K562 (cell line): Measurements from ENCODE around the gene HIPK2. TPM values are rescaled to one million over a fixed set of nuclear protein-coding genes. Genes with fewer than 3 reads are reported as not detected.

ENCODE experiments used
- ATAC-seq: fragments of 200-7000 bp; cut with Tn5 transposase; 3 replicates; pipeline ENCODE4 v1.9.1; 2020; ENCODE audit warnings: moderate library complexity
- BruUV-seq: library from RNA; stranded (reverse); fragments of 400-500 nt; replicated peaks from 2 replicates; lab custom pipeline; 2021; lab: Mats Ljungman, UMichigan
- CTCF ChIA-PET: fragments of 300-600 bp; formaldehyde crosslinking; extraction: SDS; loops from one replicate; lab custom pipeline; 2021; ENCODE audit warnings: low intra/inter-chr PET ratio; lab: Yijun Ruan, JAX
- POLR2A ChIA-PET: fragments of 300-600, 350-650 bp; sonication (Branson Sonifier 250); formaldehyde crosslinking; extraction: SDS; loops from one replicate; lab custom pipeline; 2021; ENCODE audit warnings: antibody characterized with exemption, inconsistent platforms; lab: Yijun Ruan, JAX
- DNase-seq, 4 experiments: peaks; one replicate each; pipeline versions ENCODE4 v3.0.0 to v3.0.0-alpha.2; 2011 to 2018; ENCODE audit warnings: low spot score in 3 of 4, mixed read lengths in 3 of 4; ENCODE audit errors: extremely low read depth in 1 of 4
- FAIRE-seq: peaks from 2 replicates; lab custom pipeline; 2011; peaks lifted over from hg19 to GRCh38; lab: Jason Lieb, UNC
- H2AFZ ChIP-seq: 2 replicates; pipeline ENCODE4 v1.6.0; 2011; ENCODE audit warnings: low read depth, low read length, control low read depth, inconsistent platforms
- H3K27ac ChIP-seq: fragments of 200-600 bp; 3 replicates; pipeline ENCODE4 v1.8.0; 2011; ENCODE audit warnings: low read depth, mild to moderate bottlenecking, control low read depth, inconsistent platforms, low read length, moderate library complexity, mixed read lengths; ENCODE audit errors: extremely low read depth
- H3K27me3 ChIP-seq, 2 experiments: fragments of 300-600 bp in 1 of 2; 2 replicates in 1 of 2; 3 replicates in 1 of 2; pipeline versions ENCODE4 v1.6.0 to v1.8.0; 2011; ENCODE audit warnings: inconsistent platforms in 2 of 2, low read length in 2 of 2, mild to moderate bottlenecking in 1 of 2, mixed read lengths in 1 of 2, moderate library complexity in 1 of 2; ENCODE audit not compliant: control insufficient read depth in 2 of 2, insufficient read depth in 2 of 2
- H3K36me3 ChIP-seq: fragments of 300-600 bp; 3 replicates; pipeline ENCODE4 v1.8.0; 2011; ENCODE audit warnings: mild to moderate bottlenecking, low read length, inconsistent platforms; ENCODE audit not compliant: control insufficient read depth, insufficient read depth
- H3K4me1 ChIP-seq, 2 experiments: fragments of 200-600 bp in 1 of 2; replicated peaks in 1 of 2; 2 replicates in 1 of 2; 3 replicates in 1 of 2; pipeline versions ENCODE4 v1.5.1 to v1.8.0; 2011; ENCODE audit warnings: inconsistent platforms in 2 of 2, low read length in 2 of 2, mild to moderate bottlenecking in 1 of 2, mixed read lengths in 1 of 2, moderate library complexity in 1 of 2; ENCODE audit not compliant: control insufficient read depth in 2 of 2, insufficient read depth in 2 of 2
- H3K4me2 ChIP-seq: 2 replicates; pipeline ENCODE4 v1.6.1; 2011; ENCODE audit warnings: low read length, control low read depth, inconsistent platforms, mixed read lengths; ENCODE audit not compliant: insufficient read depth
- H3K4me3 ChIP-seq: fragments of 200-600 bp; sonication (generic), shearing (Covaris generic); 2 replicates; pipeline ENCODE4 v1.5.1; 2016; ENCODE audit warnings: control low read depth, inconsistent platforms
- H3K79me2 ChIP-seq: fragments of 200-600 bp; 3 replicates; pipeline ENCODE4 v1.8.0; 2011; ENCODE audit warnings: low read length, inconsistent platforms; ENCODE audit not compliant: control insufficient read depth, insufficient read depth
- H3K9ac ChIP-seq, 2 experiments: 2 replicates each; pipeline versions ENCODE4 v1.6.0 to v1.6.1; 2011; ENCODE audit warnings: low read depth in 2 of 2, low read length in 2 of 2, control low read depth in 1 of 2, inconsistent platforms in 1 of 2, mild to moderate bottlenecking in 1 of 2, mixed read lengths in 1 of 2; ENCODE audit not compliant: insufficient read depth in 1 of 2
- H3K9me1 ChIP-seq: one replicate; pipeline ENCODE4 v1.6.0; 2011; ENCODE audit warnings: inconsistent platforms, mild to moderate bottlenecking, low read length, moderate library complexity; ENCODE audit not compliant: control insufficient read depth, insufficient read depth
- H3K9me3 ChIP-seq: replicated peaks from 2 replicates; pipeline ENCODE4 v1.5.1; 2011; ENCODE audit warnings: low read depth, low read length, inconsistent platforms; ENCODE audit not compliant: control insufficient read depth, insufficient read depth
- H4K20me1 ChIP-seq: replicated peaks from 2 replicates; pipeline ENCODE4 v1.6.1; 2011; ENCODE audit warnings: low read length, inconsistent platforms, mixed read lengths; ENCODE audit not compliant: control insufficient read depth, insufficient read depth
- DEAF1 ChIP-seq: fragments of 450-650 bp; formaldehyde crosslinking; IDR thresholded peaks from 2 replicates; pipeline ENCODE4 v1.4.0; 2020; ENCODE audit warnings: mild to moderate bottlenecking, moderate library complexity
- ELK1 ChIP-seq: sonication (generic); formaldehyde crosslinking; IDR thresholded peaks from 2 replicates; pipeline ENCODE4 v1.8.1; 2022; ENCODE audit warnings: missing genetic modification reagents
- IRF1 ChIP-seq: sonication (generic); formaldehyde crosslinking; IDR thresholded peaks from 2 replicates; pipeline ENCODE4 v1.8.0; 2022; ENCODE audit warnings: missing genetic modification reagents, mild to moderate bottlenecking, borderline replicate concordance
- REST ChIP-seq, 2 experiments: fragments of 450-650 bp; formaldehyde crosslinking in 1 of 2; IDR thresholded peaks; 2 replicates each; pipeline versions ENCODE4 v1.4.0 to v1.6.1; 2014 to 2020; ENCODE audit warnings: mild to moderate bottlenecking in 2 of 2, borderline replicate concordance in 1 of 2, low read depth in 1 of 2
- ZKSCAN1 ChIP-seq: fragments of 150-350 bp; IDR thresholded peaks from 2 replicates; pipeline ENCODE4 v1.6.1; 2016; ENCODE audit warnings: low read depth, low read length
- ZNF655 ChIP-seq: fragments of 250-450 bp; sonication (Bioruptor Pico); IDR thresholded peaks from 2 replicates; pipeline ENCODE4 v1.5.0; 2021
- WGBS: fragments of 100-300 bp; shearing (Covaris generic); methylation state at CpG from one replicate; pipeline ENCODE4 v1.1.6; 2016; ENCODE audit warnings: low coverage, mixed read lengths; ENCODE audit not compliant: insufficient coverage; ENCODE audit errors: missing lambda C conversion rate; 5-methylcytosine and 5-hydroxymethylcytosine counted together
- in situ Hi-C: fragments of 300-500 bp; cut with MboI; formaldehyde crosslinking; loops from 4 replicates; pipeline ENCODE4 v1.15.0; 2018; ENCODE audit warnings: inconsistent platforms, mixed read lengths
- intact Hi-C: fragments of 100-400 bp; cut with micrococcal nuclease; formaldehyde crosslinking; loops from 2 replicates; pipeline ENCODE4 v1.14.2; 2022
- polyA plus RNA-seq, 8 experiments: library from polyadenylated mRNA; depleted of rRNA in 4 of 8; stranded (reverse) in 5 of 8; unstranded in 3 of 8; fragments of >200 nt; fragmentation: Nextera tagmentation in 2 of 8; fragmentation: Illumina TruSeq in 1 of 8; extraction: Ambion mirVana in 2 of 8; extraction: Trizol in 1 of 8; gene quantifications; 2 replicates each; pipeline versions ENCODE4 v1.2.1 to v1.2.3, GENCODE V29; 2011 to 2014; ENCODE audit warnings: inconsistent platforms in 1 of 8, missing spikeins in 1 of 8
- total RNA-seq, 7 experiments: library from RNA; depleted of rRNA in 6 of 7; stranded (reverse); fragments of >200 nt in 6 of 7; fragmentation: Illumina TruSeq in 2 of 7; extraction: Trizol in 2 of 7; gene quantifications; 2 replicates each; pipeline versions ENCODE4 v1.2.1 to v1.2.3, GENCODE V29; 2011 to 2021; ENCODE audit warnings: low replicate concordance in 1 of 7

Gene HIPK2
- total and polyA plus RNA-seq, 9 of the 15 experiments (the other 6 are each of a cell fraction or from before 2014, with no cell fraction given), result 0.69 to 19.8 (median 5.1) TPM

GRCh38 chr7:139663608-139664177 lies 114.1 kb downstream of the HIPK2 start:
- Histone ChIP-seq H3K27ac (no peak overlapping the region), H3K4me3 (no peak overlapping the region), H3K36me3 (no peaks in the 10 kb centered on the region), H4K20me1 (no peaks in the 10 kb centered on the region), H2AFZ (no peak overlapping the region), H3K27me3 (no peaks in the 10 kb centered on the region), H3K4me2 (no peak overlapping the region), H3K4me1 (peaks cover 2 to 10% of the 10 kb centered on the region in 2 experiments; a peak in 4 of 5 replicates), H3K9me3 (no peaks in the 10 kb centered on the region), H3K9me1 (no peaks in the 10 kb centered on the region), H3K79me2 (no peaks in the 10 kb centered on the region), H3K9ac (no peak overlapping the region)
- WGBS, result 57% methylated on average over 11 of the region's 11 CpGs
- no peak for DNase-seq
- ChIA-PET POLR2A (interaction anchor here (0.6 to 2.1 kb wide), 10 partner anchors 8 to 983 kb away, joined by 3 to 7 read pairs (median 3); no protein-coding TSS in a partner anchor), CTCF (no interaction called here)
- in situ Hi-C loops, result no loop called here
- FAIRE-seq, result no peak
- no TSS peak for BruUV-seq
- ATAC-seq, result no peak
- intact Hi-C loops, result no loop called here
- TF ChIP-seq IRF1 (CRISPR knock-in tag), result no peak
- no peak for TF ChIP-seq ZKSCAN1
- TF ChIP-seq ZNF655 (CRISPR knock-in tag), result no peak
- no peak for TF ChIP-seq ELK1 (CRISPR knock-in tag)
- peak; percentile 13; the same call in 1 of the 2 replicates for TF ChIP-seq REST (IDR thresholded peaks at IDR 0.05; ENCODE audit: borderline replicate concordance)
- no peak for TF ChIP-seq REST (CRISPR knock-in tag; IDR thresholded peaks at IDR 0.05; ENCODE audit: low read depth)
- TF ChIP-seq DEAF1 (CRISPR knock-in tag), result no peak
